CD4-positive, alpha-beta T cell treated with Interleukin-6 for 4 hours (primary cell): ENCODE results near the gene PABPN1L.

Experiments used
- DNase-seq: peaks from one replicate; pipeline ENCODE4 v3.0.0-alpha.2; 2020; ENCODE audit warnings: mixed read lengths

Gene PABPN1L

DNA sequence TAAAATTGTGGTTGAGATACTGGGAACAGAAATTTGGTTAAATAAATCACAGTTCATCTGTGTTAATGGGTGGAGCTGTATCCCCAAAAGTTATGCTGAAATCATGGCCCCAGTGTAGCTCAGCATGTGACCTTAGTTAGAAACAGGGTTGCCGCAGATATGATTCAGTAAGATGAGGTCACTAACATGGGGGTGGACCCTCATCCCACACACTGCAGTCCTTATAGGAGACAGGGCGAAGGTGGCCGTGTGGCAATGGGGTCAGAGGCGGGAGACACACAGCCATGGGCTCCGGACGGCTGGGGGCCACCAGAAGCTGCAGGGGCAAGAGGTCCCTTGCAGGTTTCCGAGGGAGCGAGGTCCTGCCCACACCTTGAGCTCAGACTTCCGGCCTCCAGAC, 20.4 kb downstream of the PABPN1L start:
- DNase-seq = no peak

- DNase-seq = no peak
Measured at GRCh38 chr16:88844419-88845036, 21.9 kb downstream of the PABPN1L start.

- no peak for DNase-seq
Measured at GRCh38 chr16:88843256-88843655, 23.2 kb downstream of the PABPN1L start.

DNA sequence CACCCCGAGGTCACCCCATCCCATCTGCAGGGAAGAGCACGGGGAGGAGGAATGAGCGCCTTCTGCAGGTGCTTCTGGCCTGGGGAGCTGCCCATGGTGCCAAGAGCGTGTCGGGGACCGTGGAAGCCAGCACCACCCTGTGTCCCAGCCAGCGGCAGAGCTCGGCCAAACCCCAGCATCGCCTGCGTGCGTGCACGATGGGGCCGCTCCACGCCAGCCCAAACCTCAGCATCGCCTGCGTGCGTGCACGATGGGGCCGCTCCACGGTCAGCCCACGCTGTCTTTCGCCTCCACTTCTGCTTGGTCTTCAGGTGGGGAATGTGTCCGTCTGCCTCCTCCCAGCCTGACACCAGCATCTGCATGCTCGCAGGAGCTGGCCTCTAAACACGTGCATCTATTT, 23.7 kb downstream of the PABPN1L start:
- DNase-seq = no peak

- DNase-seq = no peak
Measured at GRCh38 chr16:88842308-88842756, 24.1 kb downstream of the PABPN1L start.

DNA sequence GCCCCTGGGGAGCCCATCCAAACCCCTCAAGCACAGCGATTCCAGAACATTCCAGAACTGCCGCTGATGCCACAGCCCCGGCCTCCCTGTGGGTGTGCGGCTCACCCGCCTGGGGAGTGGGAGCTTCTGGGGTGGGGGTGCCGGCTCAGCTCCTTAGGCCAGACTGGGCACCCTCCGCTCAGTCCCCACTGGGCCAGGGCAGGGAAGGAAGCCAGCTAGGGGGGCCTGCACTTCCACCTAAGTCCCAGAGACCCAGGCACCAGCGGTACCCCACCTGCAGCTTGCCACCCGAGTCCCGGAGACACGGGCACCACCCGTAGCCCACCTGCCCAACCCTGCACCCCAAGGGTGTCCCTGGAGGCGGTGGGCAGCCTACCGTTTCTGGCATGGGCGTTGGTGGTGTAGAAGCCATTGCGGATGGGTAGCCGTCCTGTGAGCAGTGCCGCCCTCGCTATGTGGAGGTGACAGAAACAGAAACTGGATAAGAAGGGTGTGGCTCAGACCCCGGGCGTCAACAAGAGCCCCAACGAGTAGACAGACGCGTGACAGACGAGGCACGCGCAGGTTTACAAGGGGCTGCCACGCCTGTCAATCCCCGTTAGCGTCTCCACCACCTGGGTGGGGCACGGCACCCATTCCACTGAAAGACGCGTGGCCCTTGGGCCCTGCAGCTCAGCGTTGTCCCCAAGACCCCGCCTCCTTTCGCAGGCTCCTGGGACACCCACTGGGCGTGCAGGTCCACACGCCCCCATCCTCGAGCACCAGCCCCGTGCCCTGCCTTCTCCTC, 24.7 kb downstream of the PABPN1L start:
- no peak for DNase-seq

GRCh38 chr16:88840600-88841215, 25.8 kb downstream of the PABPN1L start:
- DNase-seq = no peak

GRCh38 chr16:88839745-88840599, 26.5 kb downstream of the PABPN1L start:
- no peak for DNase-seq

- DNase-seq = no peak
Measured at GRCh38 chr16:88839026-88839529, 27.4 kb downstream of the PABPN1L start.

GRCh38 chr16:88838566-88838965, 27.9 kb downstream of the PABPN1L start:
- DNase-seq = no peak

GRCh38 chr16:88837806-88838205, 28.7 kb downstream of the PABPN1L start:
- DNase-seq = no peak

GRCh38 chr16:88836791-88837190, 29.7 kb downstream of the PABPN1L start:
- no peak for DNase-seq

DNA sequence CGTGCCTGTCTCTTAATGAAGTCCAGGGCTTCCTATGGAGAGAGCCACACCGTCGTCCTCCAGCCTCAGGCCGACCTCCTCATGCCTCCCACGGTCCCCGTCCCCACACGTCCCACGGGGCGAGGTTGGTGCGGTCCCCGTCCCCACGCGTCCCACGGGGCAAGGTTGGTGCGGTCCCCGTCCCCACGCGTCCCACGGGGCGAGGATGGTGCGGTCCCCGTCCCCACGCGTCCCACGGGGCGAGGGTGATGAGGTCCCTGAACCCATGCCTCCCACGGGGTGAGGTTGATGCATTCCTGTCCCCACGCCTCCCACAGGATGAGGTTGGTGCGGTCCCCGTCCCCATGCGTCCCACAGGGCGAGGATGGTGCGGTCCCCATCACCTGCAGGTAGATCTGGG, 30.6 kb downstream of the PABPN1L start:
- no peak for DNase-seq

- DNase-seq = no peak
Measured at GRCh38 chr16:88835383-88835782, 31.1 kb downstream of the PABPN1L start.

GRCh38 chr16:88834670-88835069, 31.8 kb downstream of the PABPN1L start:
- no peak for DNase-seq

DNA sequence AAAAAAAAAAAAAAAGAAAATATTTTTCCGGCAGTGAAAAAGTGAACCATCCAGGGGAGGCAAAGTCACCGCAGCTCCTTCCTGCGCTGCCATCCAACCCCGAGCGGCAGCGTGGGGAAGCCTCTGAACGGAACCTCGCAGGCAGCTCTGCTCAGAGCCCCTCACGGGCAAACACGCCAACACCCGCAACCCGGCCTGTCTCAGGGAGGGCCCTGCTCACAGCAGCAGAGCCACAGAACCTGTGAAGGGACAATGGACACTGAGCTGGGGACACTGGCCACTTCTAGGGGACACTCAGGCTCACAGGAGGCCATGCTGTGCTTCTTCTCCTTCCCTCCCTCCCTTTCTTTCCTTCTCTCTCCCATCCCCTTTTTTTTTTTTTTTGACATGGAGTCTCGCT, 33.4 kb downstream of the PABPN1L start:
- no peak for DNase-seq

DNA sequence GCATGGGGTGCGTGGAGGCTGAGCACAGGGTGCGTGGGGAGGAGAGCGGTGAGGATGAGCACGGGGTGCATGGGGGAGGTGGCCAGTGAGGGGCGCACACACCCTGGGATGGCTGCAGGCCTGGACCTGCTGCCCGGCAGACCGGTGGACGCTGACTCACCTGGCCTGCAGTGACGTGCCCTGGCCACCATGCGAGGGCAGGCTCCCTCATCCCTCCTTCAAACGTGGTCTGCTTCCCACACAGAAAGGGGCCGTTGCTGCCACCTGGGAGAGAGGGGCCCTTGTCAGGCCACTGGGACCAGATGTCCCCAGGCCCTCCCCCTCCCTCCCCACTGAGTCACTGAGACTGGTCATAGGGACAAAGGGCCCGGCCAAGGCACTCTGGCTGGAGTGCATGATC, 34.6 kb downstream of the PABPN1L start:
- no peak for DNase-seq

DNA sequence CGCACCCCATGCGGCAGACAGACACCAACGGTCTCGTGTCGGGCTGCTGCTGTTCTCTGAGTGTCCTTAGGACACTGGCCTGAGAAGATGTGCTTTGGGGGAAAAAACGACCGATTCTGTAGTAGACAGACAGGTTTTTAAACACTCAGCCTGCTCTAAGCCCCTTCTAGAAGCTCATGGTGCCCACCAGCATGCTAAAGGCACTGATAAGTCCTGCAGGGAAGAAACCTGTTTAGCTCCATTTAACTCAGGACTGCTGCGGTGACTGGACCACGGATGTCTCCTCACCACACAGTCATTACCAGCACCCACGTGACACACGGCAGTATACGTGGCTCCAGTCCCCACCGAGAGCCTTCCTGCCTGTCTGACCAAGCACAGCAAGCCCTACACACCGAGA, 35.7 kb downstream of the PABPN1L start:
- DNase-seq = no peak

- DNase-seq = no peak
Measured at GRCh38 chr16:88830258-88830657, 36.2 kb downstream of the PABPN1L start.

DNA sequence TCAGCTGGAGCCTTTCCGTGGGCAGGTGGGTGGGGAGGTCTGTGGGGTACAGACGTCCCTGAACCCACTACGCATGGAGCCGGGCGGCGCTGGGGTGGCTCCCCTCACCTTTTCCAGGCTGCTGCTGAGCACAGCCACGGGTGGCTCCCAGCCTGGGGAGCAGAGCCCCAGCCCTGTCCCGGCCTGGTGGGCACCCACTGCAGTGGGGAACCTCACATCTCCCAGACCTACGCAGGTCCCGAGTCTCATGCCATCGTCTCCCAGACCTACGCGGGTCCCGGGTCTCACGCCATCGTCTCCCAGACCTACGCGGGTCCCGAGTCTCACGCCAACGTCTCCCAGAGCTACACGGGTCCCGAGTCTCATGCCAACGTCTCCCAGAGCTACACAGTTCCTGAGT, 37.7 kb downstream of the PABPN1L start:
- DNase-seq = no peak

- no peak for DNase-seq
Measured at GRCh38 chr16:88827727-88828126, 38.7 kb downstream of the PABPN1L start.

- no peak for DNase-seq
Measured at GRCh38 chr16:88826070-88826840, 40.2 kb downstream of the PABPN1L start.
